DMS114 treated with DMSO at 0.1 percent for 48 hours (cell line): ENCODE data around the gene MPZ.
"Not testable (repeated sequence)": the region's sequence is repeated elsewhere in the genome, so short reads cannot be mapped to it uniquely, and the experiment has no call there.

Source experiments
- DNase-seq: peaks from one replicate; lab custom pipeline; 2025; ENCODE audit not compliant: unreplicated experiment; lab: John Stamatoyannopoulos, UW

The MPZ gene

GRCh38 chr1:161258439-161259344, 51.1 kb downstream of the MPZ start, which contains the start of gene PCP4L1:
Gene PCP4L1, plus strand, starts transcription at chr1:161258745. Its CDS starts 230 bp downstream, at chr1:161258975.
- DNase-seq: peak; percentile 94

- DNase-seq: not testable (repeated sequence)
These were observed 52.7 kb downstream of the MPZ start for GRCh38 chr1:161257109-161257508.

DNA sequence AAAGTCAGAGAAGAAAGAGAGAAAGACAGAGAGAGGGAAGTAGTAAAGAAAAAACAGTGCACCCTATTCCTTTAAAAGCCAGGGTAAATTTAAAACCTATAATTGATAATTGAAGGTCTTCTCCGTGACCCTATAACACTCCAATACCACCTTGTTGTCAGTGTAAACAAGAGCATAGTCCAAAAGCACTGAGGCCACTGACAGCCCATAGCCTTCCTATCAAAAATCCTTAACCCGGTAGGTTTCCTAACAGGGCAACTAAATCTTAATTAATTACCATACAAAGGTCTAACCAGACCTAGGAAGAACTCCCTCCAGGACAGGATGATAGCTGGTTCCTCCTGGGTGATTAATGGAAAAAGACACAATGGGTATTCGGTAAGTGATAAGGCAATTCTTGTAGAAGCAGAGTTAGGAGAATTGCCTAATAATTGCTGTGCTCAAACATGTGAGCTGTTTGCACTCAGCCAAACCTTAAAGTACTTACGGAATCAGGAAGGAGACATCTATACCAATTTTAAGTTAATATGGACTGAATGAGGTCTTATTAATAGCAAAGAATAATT, 53.7 kb downstream of the MPZ start:
- DNase-seq: not testable (repeated sequence)

GRCh38 chr1:161255302-161255701, 54.5 kb downstream of the MPZ start:
- not testable (repeated sequence) for DNase-seq
